A549 (cell line): ENCODE measurements around the gene MACROD1. TPM values are rescaled to one million over a fixed set of nuclear protein-coding genes. Genes with fewer than 3 reads are reported as not detected.

Experiments
- ATAC-seq, 2 experiments: fragments of 200-7000 bp in 1 of 2; fragments of >200 bp in 1 of 2; cut with Nextera tagmentation in 1 of 2; cut with Tn5 transposase in 1 of 2; 3 replicates each; pipeline versions ENCODE4 v1.8.0 to v1.9.1; 2018 to 2020; ENCODE audit warnings: mild to moderate bottlenecking in 1 of 2, moderate library complexity in 1 of 2
- CTCF ChIA-PET: fragments of 300-600 bp; sonication (Branson Sonifier 250); formaldehyde crosslinking; extraction: SDS; loops from one replicate; lab custom pipeline; 2021; ENCODE audit warnings: antibody characterized with exemption, inconsistent platforms; lab: Yijun Ruan, JAX
- POLR2A ChIA-PET: fragments of 350-600 bp; formaldehyde crosslinking; extraction: SDS; loops from one replicate; lab custom pipeline; 2021; ENCODE audit warnings: antibody characterized with exemption, inconsistent platforms; lab: Yijun Ruan, JAX
- DNase-seq, 2 experiments: peaks; one replicate each; pipeline versions ENCODE4 v3.0.0 to v3.0.0-alpha.2; 2011 to 2016; ENCODE audit warnings: low read depth in 1 of 2, low spot score in 1 of 2
- FAIRE-seq: peaks from 2 replicates; lab custom pipeline; 2011; peaks lifted over from hg19 to GRCh38; lab: Jason Lieb, UNC
- H3K27ac ChIP-seq, 2 experiments: fragments of >200 bp; sonication (Bioruptor Twin); formaldehyde crosslinking; 3 replicates each; pipeline ENCODE4 v1.5.1; 2016 to 2017
- H3K4me1 ChIP-seq: fragments of >200 bp; sonication (Bioruptor Twin); formaldehyde crosslinking; 3 replicates; pipeline ENCODE4 v1.6.1; 2016
- H3K4me2 ChIP-seq: fragments of >200 bp; sonication (Bioruptor Twin); formaldehyde crosslinking; 3 replicates; pipeline ENCODE4 v1.6.1; 2016
- H3K4me3 ChIP-seq: fragments of >200 bp; sonication (Bioruptor Twin); formaldehyde crosslinking; 3 replicates; pipeline ENCODE4 v1.5.1; 2016
- H3K9me3 ChIP-seq: fragments of >200 bp; sonication (Bioruptor Twin); formaldehyde crosslinking; 3 replicates; pipeline ENCODE4 v1.6.1; 2016
- CHD4 ChIP-seq: fragments of 200-600 bp; sonication (generic); IDR thresholded peaks from 2 replicates; pipeline ENCODE4 v1.6.1; 2016; ENCODE audit warnings: antibody characterized with exemption, mild to moderate bottlenecking, borderline replicate concordance
- ELK1 ChIP-seq: fragments of 150-350 bp; IDR thresholded peaks from 2 replicates; pipeline ENCODE4 v1.6.1; 2014; ENCODE audit warnings: low read depth, mild to moderate bottlenecking, low read length
- FOSL2 ChIP-seq, 2 experiments: fragments of 450-650 bp in 1 of 2; fragments of >200 bp in 1 of 2; sonication (Bioruptor Twin) in 1 of 2; formaldehyde crosslinking; IDR thresholded peaks; 2 replicates each; pipeline versions ENCODE4 v1.5.0 to v1.6.1; 2016 to 2020; ENCODE audit warnings: mild to moderate bottlenecking in 1 of 2, moderate library complexity in 1 of 2
- HDAC2 ChIP-seq: fragments of 200-600 bp; sonication (generic); IDR thresholded peaks from 2 replicates; pipeline ENCODE4 v1.6.1; 2016
- HES2 ChIP-seq: fragments of >200 bp; sonication (Bioruptor Twin); formaldehyde crosslinking; IDR thresholded peaks from 2 replicates; pipeline ENCODE4 v1.6.1; 2016
- HMGXB4 ChIP-seq: fragments of 250-450 bp; sonication (Bioruptor Pico); IDR thresholded peaks from 2 replicates; pipeline ENCODE4 v1.5.0; 2021; ENCODE audit warnings: mild to moderate bottlenecking, moderate library complexity, borderline replicate concordance
- JUN ChIP-seq, 2 experiments: fragments of >200 bp; sonication (Bioruptor Twin); formaldehyde crosslinking; IDR thresholded peaks; 2 replicates in 1 of 2; 3 replicates in 1 of 2; pipeline ENCODE4 v1.6.1; 2016 to 2017
- JUNB ChIP-seq: fragments of >200 bp; sonication (Bioruptor Twin); formaldehyde crosslinking; IDR thresholded peaks from 2 replicates; pipeline ENCODE4 v1.6.1; 2016
- KDM1A ChIP-seq: fragments of 200-600 bp; sonication (generic); IDR thresholded peaks from 2 replicates; pipeline ENCODE4 v1.6.1; 2016; ENCODE audit warnings: low read depth, mild to moderate bottlenecking
- MAFK ChIP-seq: fragments of 450-650 bp; IDR thresholded peaks from 2 replicates; pipeline ENCODE4 v1.6.1; 2014; ENCODE audit not compliant: partially characterized antibody
- MAZ ChIP-seq: fragments of 150-350 bp; IDR thresholded peaks from 2 replicates; pipeline ENCODE4 v1.6.1; 2014; ENCODE audit warnings: antibody characterized with exemption, low read depth, low read length, borderline replicate concordance
- NFE2L2 ChIP-seq: fragments of 150-350 bp; conservative IDR thresholded peaks from 2 replicates; pipeline ENCODE4 v1.6.1; 2014; ENCODE audit warnings: low read length
- PBX3 ChIP-seq: IDR thresholded peaks from 2 replicates; pipeline ENCODE4 v1.6.1; 2012
- RCOR1 ChIP-seq: fragments of 150-350 bp; IDR thresholded peaks from 2 replicates; pipeline ENCODE4 v1.6.1; 2014; ENCODE audit warnings: antibody characterized with exemption, low read length, low read depth
- RNF2 ChIP-seq: fragments of 200-600 bp; sonication (generic); IDR thresholded peaks from 2 replicates; pipeline ENCODE4 v1.6.1; 2016; ENCODE audit warnings: low read depth, mild to moderate bottlenecking, antibody characterized with exemption, moderate library complexity, borderline replicate concordance
- SMC3 ChIP-seq: fragments of >200 bp; sonication (Bioruptor Twin); formaldehyde crosslinking; IDR thresholded peaks from 3 replicates; pipeline ENCODE4 v1.6.1; 2018; ENCODE audit warnings: inconsistent platforms
- SREBF2 ChIP-seq: fragments of 450-650 bp; IDR thresholded peaks from 2 replicates; pipeline ENCODE4 v1.6.1; 2014; ENCODE audit warnings: mild to moderate bottlenecking, moderate library complexity
- USF2 ChIP-seq: fragments of 450-650 bp; IDR thresholded peaks from 2 replicates; pipeline ENCODE4 v1.6.1; 2014; ENCODE audit warnings: antibody characterized with exemption
- ZFP36 ChIP-seq: fragments of 450-650 bp; IDR thresholded peaks from 2 replicates; pipeline ENCODE4 v1.6.1; 2014; ENCODE audit warnings: borderline replicate concordance; ENCODE audit not compliant: partially characterized antibody
- ZNF302 ChIP-seq: fragments of 250-450 bp; sonication (Bioruptor Pico); IDR thresholded peaks from 2 replicates; pipeline ENCODE4 v1.9.0; 2021; ENCODE audit warnings: inconsistent platforms, mild to moderate bottlenecking, moderate library complexity
- ZSCAN20 ChIP-seq: fragments of 250-450 bp; sonication (Bioruptor Pico); IDR thresholded peaks from 2 replicates; pipeline ENCODE4 v1.8.0; 2022; ENCODE audit warnings: mild to moderate bottlenecking, moderate library complexity
- WGBS: methylation state at CpG from one replicate; pipeline ENCODE4 v1.1.6; 2017; ENCODE audit errors: missing lambda C conversion rate; 5-methylcytosine and 5-hydroxymethylcytosine counted together
- polyA plus RNA-seq, 4 experiments: library from polyadenylated mRNA; depleted of rRNA in 3 of 4; stranded (reverse); fragments of >200 nt; fragmentation: RNase III in 1 of 4; extraction: RNeasy Plus Mini Kit Qiagen cat#74134 plus additional on column Dnase treatment in 1 of 4; gene quantifications; 2 replicates in 3 of 4; 3 replicates in 1 of 4; pipeline ENCODE4 v1.2.3, GENCODE V29; 2011 to 2017

The MACROD1 gene
- polyA plus RNA-seq, 2 of the 4 experiments (the other 2 are of a cell fraction): 15.1 to 16.6 TPM

- no peak overlapping the region for H3K4me3 ChIP-seq
- no peaks in the 10 kb centered on the region for H3K4me1 ChIP-seq
- ATAC-seq (no peak), DNase-seq (no peak), FAIRE-seq (no peak)
- TF ChIP-seq RCOR1: no peak
- no peak for TF ChIP-seq HES2
- no peak for TF ChIP-seq CHD4
- TF ChIP-seq JUN (IDR thresholded peaks at IDR 0.05): no peak
- ChIA-PET POLR2A (interaction anchor here (0.6 kb wide), 1 partner anchor 82 kb away, joined by 3 read pairs; no protein-coding TSS in a partner anchor), CTCF (interaction anchor here (0.7 to 1.0 kb wide), 2 partner anchors 11 to 54 kb away, joined by 3 read pairs; no protein-coding TSS in a partner anchor)
- 85% methylated on average over 20 of the region's 20 CpGs for WGBS
- no peak overlapping the region for H3K4me2 ChIP-seq
- H3K9me3 ChIP-seq: no peaks in the 10 kb centered on the region
- no peak overlapping the region for H3K27ac ChIP-seq
These were observed 97.1 kb downstream of the MACROD1 start for GRCh38 chr11:64068705-64069400.

- H3K9me3 ChIP-seq: no peaks in the 10 kb centered on the region
- FAIRE-seq (no peak), DNase-seq (no peak), ATAC-seq (no peak)
- ChIA-PET CTCF (interaction anchor here (0.9 to 1.6 kb wide), 3 partner anchors 9 to 299 kb away, joined by 3 read pairs; partner anchors contain the start of gene ZFTA), POLR2A (no interaction called here)
- no peak overlapping the region for H3K27ac ChIP-seq
- TF ChIP-seq MAZ (no peak), USF2 (no peak), HES2 (no peak), HMGXB4 (CRISPR knock-in tag) (no peak), PBX3 (no peak), RNF2 (no peak), MAFK (no peak), HDAC2 (no peak), JUNB (no peak), ZNF302 (CRISPR knock-in tag) (no peak), ZSCAN20 (no peak), FOSL2 (IDR thresholded peaks at IDR 0.05) (no peak), FOSL2 (CRISPR knock-in tag; IDR thresholded peaks at IDR 0.05) (no peak), SMC3 (no peak), ZFP36 (no peak), KDM1A (no peak), SREBF2 (no peak), ELK1 (no peak), NFE2L2 (no peak)
- no peak overlapping the region for H3K4me2 ChIP-seq
- H3K4me1 ChIP-seq: no peaks in the 10 kb centered on the region
- WGBS: 86% methylated on average over 23 of the region's 26 CpGs
- no peak overlapping the region for H3K4me3 ChIP-seq
These were observed 98.5 kb downstream of the MACROD1 start for GRCh38 chr11:64067230-64067993.
